K562 (cell line): ENCODE measurements around the gene CBX4. TPM values are rescaled to one million over a fixed set of nuclear protein-coding genes. Genes with fewer than 3 reads are reported as not detected.

ENCODE experiments used
- ATAC-seq: fragments of 200-7000 bp; cut with Tn5 transposase; 3 replicates; pipeline ENCODE4 v1.9.1; 2020; ENCODE audit warnings: moderate library complexity
- BruUV-seq: library from RNA; stranded (reverse); fragments of 400-500 nt; replicated peaks from 2 replicates; lab custom pipeline; 2021; lab: Mats Ljungman, UMichigan
- CTCF ChIA-PET: fragments of 300-600 bp; formaldehyde crosslinking; extraction: SDS; loops from one replicate; lab custom pipeline; 2021; ENCODE audit warnings: low intra/inter-chr PET ratio; lab: Yijun Ruan, JAX
- POLR2A ChIA-PET: fragments of 300-600, 350-650 bp; sonication (Branson Sonifier 250); formaldehyde crosslinking; extraction: SDS; loops from one replicate; lab custom pipeline; 2021; ENCODE audit warnings: antibody characterized with exemption, inconsistent platforms; lab: Yijun Ruan, JAX
- DNase-seq, 4 experiments: peaks; one replicate each; pipeline versions ENCODE4 v3.0.0 to v3.0.0-alpha.2; 2011 to 2018; ENCODE audit warnings: low spot score in 3 of 4, mixed read lengths in 3 of 4; ENCODE audit errors: extremely low read depth in 1 of 4
- FAIRE-seq: peaks from 2 replicates; lab custom pipeline; 2011; peaks lifted over from hg19 to GRCh38; lab: Jason Lieb, UNC
- H2AFZ ChIP-seq: 2 replicates; pipeline ENCODE4 v1.6.0; 2011; ENCODE audit warnings: low read depth, low read length, control low read depth, inconsistent platforms
- H3K27ac ChIP-seq: fragments of 200-600 bp; 3 replicates; pipeline ENCODE4 v1.8.0; 2011; ENCODE audit warnings: low read depth, mild to moderate bottlenecking, control low read depth, inconsistent platforms, low read length, moderate library complexity, mixed read lengths; ENCODE audit errors: extremely low read depth
- H3K27me3 ChIP-seq, 2 experiments: fragments of 300-600 bp in 1 of 2; 2 replicates in 1 of 2; 3 replicates in 1 of 2; pipeline versions ENCODE4 v1.6.0 to v1.8.0; 2011; ENCODE audit warnings: inconsistent platforms in 2 of 2, low read length in 2 of 2, mild to moderate bottlenecking in 1 of 2, mixed read lengths in 1 of 2, moderate library complexity in 1 of 2; ENCODE audit not compliant: control insufficient read depth in 2 of 2, insufficient read depth in 2 of 2
- H3K36me3 ChIP-seq: fragments of 300-600 bp; 3 replicates; pipeline ENCODE4 v1.8.0; 2011; ENCODE audit warnings: mild to moderate bottlenecking, low read length, inconsistent platforms; ENCODE audit not compliant: control insufficient read depth, insufficient read depth
- H3K4me1 ChIP-seq, 2 experiments: fragments of 200-600 bp in 1 of 2; replicated peaks in 1 of 2; 2 replicates in 1 of 2; 3 replicates in 1 of 2; pipeline versions ENCODE4 v1.5.1 to v1.8.0; 2011; ENCODE audit warnings: inconsistent platforms in 2 of 2, low read length in 2 of 2, mild to moderate bottlenecking in 1 of 2, mixed read lengths in 1 of 2, moderate library complexity in 1 of 2; ENCODE audit not compliant: control insufficient read depth in 2 of 2, insufficient read depth in 2 of 2
- H3K4me2 ChIP-seq: 2 replicates; pipeline ENCODE4 v1.6.1; 2011; ENCODE audit warnings: low read length, control low read depth, inconsistent platforms, mixed read lengths; ENCODE audit not compliant: insufficient read depth
- H3K4me3 ChIP-seq: fragments of 200-600 bp; sonication (generic), shearing (Covaris generic); 2 replicates; pipeline ENCODE4 v1.5.1; 2016; ENCODE audit warnings: control low read depth, inconsistent platforms
- H3K79me2 ChIP-seq: fragments of 200-600 bp; 3 replicates; pipeline ENCODE4 v1.8.0; 2011; ENCODE audit warnings: low read length, inconsistent platforms; ENCODE audit not compliant: control insufficient read depth, insufficient read depth
- H3K9ac ChIP-seq, 2 experiments: 2 replicates each; pipeline versions ENCODE4 v1.6.0 to v1.6.1; 2011; ENCODE audit warnings: low read depth in 2 of 2, low read length in 2 of 2, control low read depth in 1 of 2, inconsistent platforms in 1 of 2, mild to moderate bottlenecking in 1 of 2, mixed read lengths in 1 of 2; ENCODE audit not compliant: insufficient read depth in 1 of 2
- H3K9me1 ChIP-seq: one replicate; pipeline ENCODE4 v1.6.0; 2011; ENCODE audit warnings: inconsistent platforms, mild to moderate bottlenecking, low read length, moderate library complexity; ENCODE audit not compliant: control insufficient read depth, insufficient read depth
- H3K9me3 ChIP-seq: replicated peaks from 2 replicates; pipeline ENCODE4 v1.5.1; 2011; ENCODE audit warnings: low read depth, low read length, inconsistent platforms; ENCODE audit not compliant: control insufficient read depth, insufficient read depth
- H4K20me1 ChIP-seq: replicated peaks from 2 replicates; pipeline ENCODE4 v1.6.1; 2011; ENCODE audit warnings: low read length, inconsistent platforms, mixed read lengths; ENCODE audit not compliant: control insufficient read depth, insufficient read depth
- BCOR ChIP-seq: fragments of 450-650 bp; IDR thresholded peaks from 2 replicates; pipeline ENCODE4 v1.6.1; 2016
- CEBPB ChIP-seq: fragments of 450-650 bp; IDR thresholded peaks from 2 replicates; pipeline ENCODE4 v1.6.1; 2016; ENCODE audit warnings: missing genetic modification characterization, missing compliant biosample characterization
- CEBPG ChIP-seq, 3 experiments: fragments of 200-800 bp in 1 of 3; sonication (Bioruptor generic) in 1 of 3; sonication (generic) in 1 of 3; formaldehyde crosslinking in 1 of 3; IDR thresholded peaks in 2 of 3; conservative IDR thresholded peaks in 1 of 3; 2 replicates each; pipeline versions ENCODE4 v1.6.1 to v1.8.0; 2016 to 2022; ENCODE audit warnings: missing compliant biosample characterization in 2 of 3, missing genetic modification characterization in 2 of 3, mild to moderate bottlenecking in 1 of 3, missing genetic modification reagents in 1 of 3
- CTBP1 ChIP-seq: fragments of 450-650 bp; IDR thresholded peaks from 2 replicates; pipeline ENCODE4 v1.6.1; 2016; ENCODE audit warnings: borderline replicate concordance
- EGR1 ChIP-seq: fragments of 450-650 bp; conservative IDR thresholded peaks from 2 replicates; pipeline ENCODE4 v1.6.1; 2017; ENCODE audit warnings: mild to moderate bottlenecking
- FOXK2 ChIP-seq, 2 experiments: fragments of 450-650 bp; IDR thresholded peaks in 1 of 2; conservative IDR thresholded peaks in 1 of 2; 2 replicates each; pipeline ENCODE4 v1.6.1; 2016; ENCODE audit warnings: low read depth in 2 of 2, mild to moderate bottlenecking in 1 of 2
- HMG20A ChIP-seq: fragments of 450-650 bp; formaldehyde crosslinking; conservative IDR thresholded peaks from 2 replicates; pipeline ENCODE4 v1.4.0; 2020; ENCODE audit warnings: mild to moderate bottlenecking, mixed read lengths
- SLC30A9 ChIP-seq: fragments of 250-450 bp; sonication (Bioruptor Pico); IDR thresholded peaks from 2 replicates; pipeline ENCODE4 v1.8.0; 2022; ENCODE audit warnings: mild to moderate bottlenecking, moderate library complexity
- WGBS: fragments of 100-300 bp; shearing (Covaris generic); methylation state at CpG from one replicate; pipeline ENCODE4 v1.1.6; 2016; ENCODE audit warnings: low coverage, mixed read lengths; ENCODE audit not compliant: insufficient coverage; ENCODE audit errors: missing lambda C conversion rate; 5-methylcytosine and 5-hydroxymethylcytosine counted together
- in situ Hi-C: fragments of 300-500 bp; cut with MboI; formaldehyde crosslinking; loops from 4 replicates; pipeline ENCODE4 v1.15.0; 2018; ENCODE audit warnings: inconsistent platforms, mixed read lengths
- intact Hi-C: fragments of 100-400 bp; cut with micrococcal nuclease; formaldehyde crosslinking; loops from 2 replicates; pipeline ENCODE4 v1.14.2; 2022
- polyA plus RNA-seq, 8 experiments: library from polyadenylated mRNA; depleted of rRNA in 4 of 8; stranded (reverse) in 5 of 8; unstranded in 3 of 8; fragments of >200 nt; fragmentation: Nextera tagmentation in 2 of 8; fragmentation: Illumina TruSeq in 1 of 8; extraction: Ambion mirVana in 2 of 8; extraction: Trizol in 1 of 8; gene quantifications; 2 replicates each; pipeline versions ENCODE4 v1.2.1 to v1.2.3, GENCODE V29; 2011 to 2014; ENCODE audit warnings: inconsistent platforms in 1 of 8, missing spikeins in 1 of 8
- total RNA-seq, 7 experiments: library from RNA; depleted of rRNA in 6 of 7; stranded (reverse); fragments of >200 nt in 6 of 7; fragmentation: Illumina TruSeq in 2 of 7; extraction: Trizol in 2 of 7; gene quantifications; 2 replicates each; pipeline versions ENCODE4 v1.2.1 to v1.2.3, GENCODE V29; 2011 to 2021; ENCODE audit warnings: low replicate concordance in 1 of 7
- TF ChIP-seq, protein P1 (sequence below): fragments of 450-650 bp; IDR thresholded peaks from 2 replicates; pipeline ENCODE4 v1.6.1; 2016; ENCODE audit warnings: missing biosample characterization, missing genetic modification characterization
- TF ChIP-seq, protein P2 (sequence below): IDR thresholded peaks from 2 replicates; pipeline ENCODE4 v1.6.1; 2011; ENCODE audit not compliant: insufficient read length; ENCODE audit errors: extremely low read depth
- TF ChIP-seq, protein P3 (sequence below), 2 experiments: fragments of 450-650 bp in 1 of 2; sonication (generic) in 1 of 2; formaldehyde crosslinking in 1 of 2; IDR thresholded peaks in 1 of 2; conservative IDR thresholded peaks in 1 of 2; 2 replicates each; pipeline versions ENCODE4 v1.6.1 to v1.8.1; 2016 to 2023; ENCODE audit warnings: mild to moderate bottlenecking in 2 of 2, moderate library complexity in 2 of 2, inconsistent platforms in 1 of 2, missing genetic modification reagents in 1 of 2

Gene CBX4
- total and polyA plus RNA-seq, 9 of the 15 experiments (the other 6 are each of a cell fraction or from before 2014, with no cell fraction given) = 0.98 to 50.5 (median 10.0) TPM

DNA sequence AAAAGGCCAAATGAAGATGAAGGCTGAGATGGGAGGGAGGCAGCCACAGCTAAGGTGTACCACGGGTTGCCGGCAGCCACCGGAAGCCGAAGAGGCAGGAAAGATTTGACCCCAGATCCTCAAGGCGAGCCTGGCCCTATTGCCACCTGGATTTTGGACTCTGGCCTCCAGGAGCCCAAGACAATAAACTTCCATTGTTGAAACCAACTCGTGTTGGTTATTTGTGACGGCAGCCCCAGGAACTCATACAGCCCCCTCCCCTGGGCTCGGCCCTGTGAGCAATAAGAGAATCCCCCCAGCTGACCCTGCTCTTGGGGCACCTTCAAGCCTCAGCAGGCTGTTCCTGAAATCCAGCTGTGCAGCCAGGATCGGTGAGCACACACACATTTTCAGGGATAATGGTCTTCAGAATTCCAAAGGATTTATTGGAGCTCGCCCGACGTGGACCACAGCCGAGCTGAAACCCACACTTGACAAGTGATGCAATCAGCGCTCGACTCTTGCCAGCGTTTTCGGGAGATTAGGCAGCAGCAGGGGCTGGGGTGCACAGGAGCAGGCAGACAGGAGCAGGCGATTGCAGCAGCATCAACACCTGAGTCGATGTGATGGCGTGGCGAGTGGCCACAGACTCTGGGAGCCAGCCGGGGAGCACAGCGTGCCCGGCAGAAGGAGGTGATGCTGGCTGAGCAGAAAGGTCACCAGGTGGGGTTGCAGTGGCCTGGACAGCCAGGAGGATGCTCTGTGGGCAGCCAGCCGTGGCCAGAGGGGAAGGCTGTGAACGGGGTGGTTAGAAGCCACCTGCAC lies 22.4 kb upstream of the CBX4 start:
- in situ Hi-C loops = no loop called here
- WGBS = 3% methylated on average over 25 of the region's 26 CpGs

More for the DNA sequence above, 22.4 kb upstream of the CBX4 start:
- H3K79me2 ChIP-seq = no peaks in the 10 kb centered on the region
- TF ChIP-seq FOXK2 (conservative IDR thresholded peaks at IDR 0.05 in 1 of 2, IDR thresholded peaks at IDR 0.05 in 1 of 2; ENCODE audit: low read depth in 2 of 2) (no peak), HMG20A (no peak), EGR1 (no peak), CEBPG (CRISPR knock-in tag; IDR thresholded peaks at IDR 0.05) (peak; percentile 82), CEBPG (tag; conservative IDR thresholded peaks at IDR 0.05 in 1 of 2, IDR thresholded peaks at IDR 0.05 in 1 of 2) (peak; percentile 75 to 88), SLC30A9 (CRISPR knock-in tag) (no peak), BCOR (no peak), CEBPB (tag) (peak; percentile 70), CTBP1 (peak; percentile 58; the same call in 1 of the 2 replicates)
- TF ChIP-seq, protein P1, sequence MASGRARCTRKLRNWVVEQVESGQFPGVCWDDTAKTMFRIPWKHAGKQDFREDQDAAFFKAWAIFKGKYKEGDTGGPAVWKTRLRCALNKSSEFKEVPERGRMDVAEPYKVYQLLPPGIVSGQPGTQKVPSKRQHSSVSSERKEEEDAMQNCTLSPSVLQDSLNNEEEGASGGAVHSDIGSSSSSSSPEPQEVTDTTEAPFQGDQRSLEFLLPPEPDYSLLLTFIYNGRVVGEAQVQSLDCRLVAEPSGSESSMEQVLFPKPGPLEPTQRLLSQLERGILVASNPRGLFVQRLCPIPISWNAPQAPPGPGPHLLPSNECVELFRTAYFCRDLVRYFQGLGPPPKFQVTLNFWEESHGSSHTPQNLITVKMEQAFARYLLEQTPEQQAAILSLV (tag) = 0 out of 2 replicates have a peak, but pooled peaks have one; percentile 13
- TF ChIP-seq, protein P2, sequence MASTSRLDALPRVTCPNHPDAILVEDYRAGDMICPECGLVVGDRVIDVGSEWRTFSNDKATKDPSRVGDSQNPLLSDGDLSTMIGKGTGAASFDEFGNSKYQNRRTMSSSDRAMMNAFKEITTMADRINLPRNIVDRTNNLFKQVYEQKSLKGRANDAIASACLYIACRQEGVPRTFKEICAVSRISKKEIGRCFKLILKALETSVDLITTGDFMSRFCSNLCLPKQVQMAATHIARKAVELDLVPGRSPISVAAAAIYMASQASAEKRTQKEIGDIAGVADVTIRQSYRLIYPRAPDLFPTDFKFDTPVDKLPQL = no peak
- TF ChIP-seq, protein P3, sequence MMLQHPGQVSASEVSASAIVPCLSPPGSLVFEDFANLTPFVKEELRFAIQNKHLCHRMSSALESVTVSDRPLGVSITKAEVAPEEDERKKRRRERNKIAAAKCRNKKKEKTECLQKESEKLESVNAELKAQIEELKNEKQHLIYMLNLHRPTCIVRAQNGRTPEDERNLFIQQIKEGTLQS (IDR thresholded peaks at IDR 0.05) = peak; percentile 78
- TF ChIP-seq, protein P3 (CRISPR knock-in tag; conservative IDR thresholded peaks at IDR 0.05) = no peak
- peaks cover 60 to 90% of the 10 kb centered on the region in 2 experiments for H3K27me3 ChIP-seq
- H3K9me3 ChIP-seq = no peaks in the 10 kb centered on the region
- peaks cover 0 to 15% of the 10 kb centered on the region in 2 experiments; a peak in 2 of 5 replicates for H3K4me1 ChIP-seq
- FAIRE-seq (no peak), ATAC-seq (peak; percentile 40), DNase-seq (no peak)
- intact Hi-C loops = no loop called here
- peak overlapping the region in 1 of 2 experiments; percentile 40; a peak in 1 of 4 replicates for H3K9ac ChIP-seq
- BruUV-seq = no TSS peak
- no peak overlapping the region for H3K4me3 ChIP-seq
- H3K27ac ChIP-seq = no peak overlapping the region
- POLR2A ChIA-PET = no interaction called here
- CTCF ChIA-PET = no interaction called here
- no peaks in the 10 kb centered on the region for H3K36me3 ChIP-seq
- H3K9me1 ChIP-seq = no peaks in the 10 kb centered on the region
- no peak overlapping the region for H2AFZ ChIP-seq
- peaks cover 7% of the 10 kb centered on the region for H4K20me1 ChIP-seq
- H3K4me2 ChIP-seq = no peak overlapping the region
